NCI-H510A (cell line): Measurements from ENCODE around the gene GAL.

Source experiments
- DNase-seq: peaks from one replicate; lab custom pipeline; 2025; lab: John Stamatoyannopoulos, UW

GAL gene

GRCh38 chr11:68710409-68710808 lies 26.1 kb downstream of the GAL start:
- DNase-seq, result no peak

GRCh38 chr11:68711114-68711513 lies 26.8 kb downstream of the GAL start:
- no peak for DNase-seq

GRCh38 chr11:68714060-68714856 lies 29.9 kb downstream of the GAL start:
- DNase-seq, result no peak

DNA sequence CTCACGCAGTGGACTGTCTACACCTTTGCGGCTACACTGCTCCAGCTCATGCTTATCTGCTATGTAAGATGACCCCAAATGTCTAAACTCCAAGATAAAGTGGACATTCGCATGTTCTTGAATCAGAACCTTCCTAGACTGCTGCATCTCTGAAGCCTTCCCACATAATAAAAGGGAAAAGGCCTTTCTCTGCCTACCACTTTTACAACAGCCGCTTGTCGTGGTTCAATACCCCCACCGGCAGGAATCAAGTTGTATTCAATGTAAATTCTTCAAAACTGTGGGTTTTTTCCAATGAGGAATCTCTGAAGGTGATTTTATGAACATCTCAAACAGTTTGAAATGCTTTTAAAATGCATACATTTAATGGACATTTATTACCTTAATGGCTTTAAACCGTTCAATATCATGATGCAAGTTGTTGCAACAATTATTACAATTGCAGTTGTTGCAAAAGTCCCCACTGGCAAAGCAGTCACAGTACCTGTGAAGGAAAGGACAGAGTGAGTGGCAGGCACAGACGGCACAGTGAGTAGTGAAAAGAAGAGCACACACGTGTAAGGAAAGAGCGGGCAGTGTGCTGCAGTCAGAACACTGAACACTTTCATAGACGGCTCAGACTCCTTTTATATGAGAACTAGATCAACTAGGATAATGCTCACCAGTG lies 31.2 kb downstream of the GAL start:
- no peak for DNase-seq

GRCh38 chr11:68721075-68721474 lies 36.7 kb downstream of the GAL start:
- DNase-seq, result no peak

GRCh38 chr11:68722143-68722542 lies 37.8 kb downstream of the GAL start:
- no peak for DNase-seq

DNA sequence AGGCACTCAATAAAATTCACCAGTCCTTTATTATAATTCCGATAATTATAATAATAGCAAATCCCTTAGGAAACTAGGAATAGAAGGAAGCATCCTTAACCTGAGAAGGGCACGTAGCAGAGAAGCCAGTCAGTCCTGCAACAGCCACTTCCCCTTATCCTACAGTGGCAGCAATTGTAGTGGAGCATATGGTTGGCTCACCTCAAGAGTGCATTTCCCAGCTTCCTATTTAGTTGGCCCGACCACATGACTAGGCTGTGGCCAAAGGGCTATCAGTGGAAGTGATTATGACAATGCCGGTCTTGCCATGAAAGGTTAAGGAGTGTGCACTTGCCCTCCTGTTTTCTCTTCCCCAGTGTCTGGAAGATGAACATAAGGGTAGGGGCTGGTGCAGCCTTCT lies 39.9 kb downstream of the GAL start:
- DNase-seq, result no peak

GRCh38 chr11:68727783-68728182 lies 43.4 kb downstream of the GAL start:
- no peak for DNase-seq

- DNase-seq, result no peak
Observed at GRCh38 chr11:68734111-68734510, 49.8 kb downstream of the GAL start.

GRCh38 chr11:68735125-68735524 lies 50.8 kb downstream of the GAL start:
- DNase-seq, result no peak

GRCh38 chr11:68735646-68736045 lies 51.3 kb downstream of the GAL start:
- no peak for DNase-seq
